RPMI8226 (cell line): ENCODE measurements around the gene KIF26B.

ENCODE experiments used
- DNase-seq: peaks from one replicate; pipeline ENCODE4 v3.0.0-alpha.2; 2015

The KIF26B gene

DNA sequence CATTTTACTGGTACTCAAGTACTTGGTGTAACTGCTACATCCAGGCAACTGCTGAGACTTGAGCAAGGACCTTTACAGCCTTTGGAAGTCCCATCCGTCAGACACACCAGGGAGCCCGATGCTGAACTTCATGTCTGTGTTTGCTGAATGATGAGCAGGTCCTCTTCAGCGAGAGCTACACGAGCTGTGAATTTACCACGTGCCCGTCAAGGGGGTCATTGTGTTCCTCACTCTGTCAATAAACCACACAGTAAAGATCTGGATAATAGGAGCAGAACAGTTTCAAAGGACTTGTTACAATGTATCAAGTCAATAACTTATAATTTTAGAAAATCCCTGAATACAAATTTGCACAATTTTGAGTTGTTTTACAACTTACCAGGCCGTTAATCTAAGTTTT is 427.2 kb downstream of the KIF26B start:
- DNase-seq, result no peak

- no peak for DNase-seq
Measured at GRCh38 chr1:245583081-245583480, 428.3 kb downstream of the KIF26B start.

DNA sequence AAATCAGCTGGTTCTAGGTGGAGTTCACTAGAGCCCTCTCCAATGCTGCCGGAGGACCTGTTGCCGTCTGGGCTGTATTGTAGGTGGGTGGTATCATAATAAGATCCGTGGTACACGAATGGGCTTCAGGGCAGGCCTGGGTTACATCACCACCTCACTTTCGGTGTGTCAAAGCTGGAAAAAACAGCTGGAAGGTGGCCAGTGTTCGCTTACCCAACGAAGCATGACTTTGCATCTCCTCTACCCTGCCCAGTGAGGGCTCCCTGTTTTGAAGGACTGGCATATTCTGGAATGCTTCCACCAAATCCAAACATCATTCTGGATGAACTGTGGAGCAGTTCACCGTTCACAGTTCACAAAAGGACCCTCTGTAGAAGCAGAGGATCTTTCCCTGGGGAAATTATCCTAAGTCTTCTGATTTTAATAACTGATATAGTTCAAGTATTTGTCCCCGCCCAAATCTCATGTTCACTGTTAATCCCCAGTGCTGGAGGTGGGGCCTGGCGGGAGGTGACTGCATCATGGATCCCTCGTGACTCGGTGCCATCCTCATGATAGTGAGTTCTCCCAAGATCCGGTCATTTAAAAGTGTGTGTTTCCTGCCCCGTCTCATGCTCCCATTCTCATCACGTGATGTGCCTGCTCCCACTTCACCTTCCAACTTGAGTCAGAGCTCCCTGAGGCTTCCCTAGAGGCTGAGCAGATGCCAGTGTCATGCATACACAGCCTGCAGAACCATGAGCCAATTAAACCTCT is 429.0 kb downstream of the KIF26B start:
- DNase-seq, result no peak

- no peak for DNase-seq
Measured at GRCh38 chr1:245585252-245585959, 430.6 kb downstream of the KIF26B start.

- DNase-seq, result no peak
Measured at GRCh38 chr1:245587435-245588115, 432.8 kb downstream of the KIF26B start.

GRCh38 chr1:245588116-245588639 is 433.4 kb downstream of the KIF26B start:
- no peak for DNase-seq

DNA sequence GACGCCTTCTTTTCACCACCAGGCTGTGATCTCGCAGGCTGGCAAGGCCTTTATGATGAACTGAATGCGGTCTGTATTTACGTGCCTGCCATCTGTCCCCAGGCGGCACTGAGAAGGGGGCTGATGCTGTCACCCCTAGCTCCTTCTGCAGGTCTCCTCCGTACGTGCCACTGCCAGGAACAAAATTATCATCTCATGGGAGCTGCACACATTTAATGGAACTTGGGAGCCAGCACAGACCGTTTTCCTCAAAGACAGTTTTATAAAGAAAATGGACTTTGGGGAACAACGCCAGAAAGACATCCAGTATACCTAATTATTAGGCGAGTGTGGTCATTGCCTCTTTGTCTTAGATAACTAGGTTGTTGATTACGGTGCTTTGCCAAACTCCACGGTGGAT is 434.5 kb downstream of the KIF26B start:
- no peak for DNase-seq

- no peak for DNase-seq
Measured at GRCh38 chr1:245589906-245590305, 435.1 kb downstream of the KIF26B start.

GRCh38 chr1:245590726-245591125 is 435.9 kb downstream of the KIF26B start:
- no peak for DNase-seq

DNA sequence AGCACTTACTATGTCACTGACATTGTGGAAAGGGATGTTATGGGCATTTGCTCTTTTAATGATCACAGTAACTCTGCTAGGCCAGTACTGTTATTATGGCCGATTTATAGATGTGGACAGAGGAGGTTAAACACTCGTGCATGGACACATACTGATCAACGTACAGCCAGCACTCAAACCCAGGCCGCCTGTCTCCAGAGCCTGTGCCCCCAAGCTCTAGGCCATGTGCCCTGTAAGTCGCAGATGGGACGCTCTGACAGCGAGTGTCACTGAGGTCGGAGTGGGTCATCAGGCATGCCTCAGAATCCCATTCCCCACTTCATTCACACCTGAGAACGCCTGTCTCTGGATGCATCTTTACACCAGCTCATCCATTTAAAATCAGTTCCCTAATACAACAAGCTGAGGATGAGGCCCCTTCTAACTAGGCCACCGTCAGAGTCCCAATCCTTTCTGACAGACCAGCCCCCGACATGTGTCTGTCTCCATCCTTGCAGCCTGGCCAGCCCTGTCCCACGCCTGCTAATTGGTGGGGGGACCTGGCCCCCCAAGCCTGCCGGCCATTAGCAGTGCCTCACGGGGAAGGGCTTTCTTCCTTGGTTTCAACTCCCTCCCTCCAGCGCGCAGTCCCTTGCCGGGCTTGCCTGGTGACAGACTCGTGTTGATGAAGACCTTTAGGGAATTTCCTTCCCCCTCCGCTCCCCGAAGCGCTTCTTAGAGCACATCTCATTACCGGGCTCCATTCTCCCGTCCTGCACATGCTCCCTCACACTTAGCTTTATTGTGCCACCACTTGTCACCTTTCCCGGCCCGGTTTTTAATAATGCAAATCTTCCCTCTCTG is 436.8 kb downstream of the KIF26B start:
- DNase-seq, result no peak

- no peak for DNase-seq
Measured at GRCh38 chr1:245592189-245592460, 437.3 kb downstream of the KIF26B start.

- no peak for DNase-seq
Measured at GRCh38 chr1:245598524-245599305, 443.9 kb downstream of the KIF26B start.

DNA sequence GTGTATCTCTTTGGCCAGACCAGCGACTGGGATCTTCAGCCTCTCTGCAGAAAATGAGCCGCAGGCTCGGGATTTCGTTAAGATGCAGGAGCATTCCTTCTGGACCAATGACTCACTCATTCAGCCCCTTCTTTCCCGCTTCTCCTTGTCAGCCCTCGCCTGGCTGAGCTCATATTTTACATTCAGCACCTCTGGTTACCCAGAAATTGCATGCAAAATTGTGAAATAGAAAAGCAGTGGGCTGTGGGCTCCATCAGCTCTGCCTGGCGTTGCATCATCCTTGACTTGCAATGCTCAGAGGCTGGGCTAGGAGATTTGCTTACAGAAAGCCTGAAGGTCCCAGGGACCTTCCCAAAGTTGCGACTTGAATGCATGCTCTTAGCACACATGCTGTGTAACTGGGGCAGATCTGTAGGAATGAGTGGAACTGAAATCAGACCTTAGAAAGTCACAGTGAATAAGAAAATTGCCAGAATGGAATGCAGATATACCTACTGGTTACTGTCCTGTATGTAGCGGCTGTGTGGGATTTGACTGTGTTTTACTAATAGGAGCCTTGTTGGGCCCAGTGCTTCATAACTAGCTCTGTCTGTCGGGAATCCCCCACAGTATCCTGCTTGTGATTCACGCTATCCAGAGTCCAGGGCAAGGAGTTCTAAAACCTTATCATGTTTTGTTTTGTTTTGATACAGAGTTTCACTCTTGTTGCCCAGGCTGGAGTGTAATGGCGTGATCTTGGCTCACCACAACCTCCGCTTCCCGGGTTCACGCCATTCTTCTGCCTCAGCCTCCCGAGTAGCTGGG is 444.8 kb downstream of the KIF26B start:
- no peak for DNase-seq

- DNase-seq, result no peak
Measured at GRCh38 chr1:245600658-245601057, 445.9 kb downstream of the KIF26B start.

- DNase-seq, result no peak
Measured at GRCh38 chr1:245603311-245603865, 448.6 kb downstream of the KIF26B start.

GRCh38 chr1:245604979-245605378 is 450.2 kb downstream of the KIF26B start:
- no peak for DNase-seq

- no peak for DNase-seq
Measured at GRCh38 chr1:245605480-245606156, 450.8 kb downstream of the KIF26B start.

DNA sequence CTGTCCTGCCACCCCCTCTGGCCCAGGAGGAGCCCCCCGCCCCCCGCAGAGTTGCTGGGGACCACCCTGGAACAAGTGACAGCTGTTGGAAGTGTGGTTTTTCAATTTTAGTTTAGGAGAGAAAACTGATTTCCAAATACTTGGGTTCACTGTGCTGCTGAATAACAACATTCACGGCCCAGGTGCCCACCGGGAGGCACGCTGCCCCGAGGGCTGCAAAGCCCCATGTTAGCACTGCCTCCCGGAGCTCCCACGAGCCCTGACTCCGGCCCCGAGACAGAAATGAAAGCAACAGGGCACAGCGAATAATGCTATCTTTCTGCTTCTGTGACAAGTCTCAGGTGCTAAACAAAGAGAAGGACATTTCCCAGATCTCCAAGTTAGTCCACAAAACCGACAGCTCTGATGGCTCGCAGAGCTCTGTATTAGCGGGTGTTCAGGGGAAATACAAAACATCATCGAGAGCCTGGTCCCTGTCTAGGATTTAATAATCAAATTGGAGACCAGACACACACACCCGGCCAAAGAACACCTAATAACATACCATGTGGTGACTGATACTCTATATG is 451.5 kb downstream of the KIF26B start:
- DNase-seq, result no peak

GRCh38 chr1:245608271-245608670 is 453.5 kb downstream of the KIF26B start:
- DNase-seq, result no peak
